Esophagus squamous epithelium (tissue), 4 donors: ENCODE results near the gene SHC2.

ENCODE experiments used
- CTCF ChIP-seq, 6 experiments: fragments of 450-650 bp in 4 of 6; fragments of 200-600 bp in 2 of 6; sonication (generic) in 2 of 6; IDR thresholded peaks; one replicate each; pipeline ENCODE4 v1.5.1; 2016 to 2019; ENCODE audit warnings: antibody characterized with exemption in 6 of 6, mild to moderate bottlenecking in 4 of 6, moderate library complexity in 4 of 6
- POLR2A ChIP-seq, 4 donors: fragments of 450-650 bp; IDR thresholded peaks; one replicate each; pipeline ENCODE4 v1.6.1; 2017; ENCODE audit warnings: antibody characterized with exemption in 4 of 4, mild to moderate bottlenecking in 4 of 4, moderate library complexity in 3 of 4

- TF ChIP-seq CTCF (IDR thresholded peaks at IDR 0.05) (peak in 1 of 6 experiments; percentile 6), POLR2A (IDR thresholded peaks at IDR 0.05) (no peak)
Measured at GRCh38 chr19:489418-490196, 28.8 kb upstream of the SHC2 start.
